CD1c-positive myeloid dendritic cell (primary cell): Measurements from ENCODE around the gene LMNA.
"Not testable (repeated sequence)": the region's sequence is repeated elsewhere in the genome, so short reads cannot be mapped to it uniquely, and the experiment has no call there.

Experiments
- DNase-seq: peaks from one replicate; pipeline ENCODE4 v3.0.0-alpha.2; 2016; ENCODE audit errors: extremely low spot score

LMNA gene

DNA sequence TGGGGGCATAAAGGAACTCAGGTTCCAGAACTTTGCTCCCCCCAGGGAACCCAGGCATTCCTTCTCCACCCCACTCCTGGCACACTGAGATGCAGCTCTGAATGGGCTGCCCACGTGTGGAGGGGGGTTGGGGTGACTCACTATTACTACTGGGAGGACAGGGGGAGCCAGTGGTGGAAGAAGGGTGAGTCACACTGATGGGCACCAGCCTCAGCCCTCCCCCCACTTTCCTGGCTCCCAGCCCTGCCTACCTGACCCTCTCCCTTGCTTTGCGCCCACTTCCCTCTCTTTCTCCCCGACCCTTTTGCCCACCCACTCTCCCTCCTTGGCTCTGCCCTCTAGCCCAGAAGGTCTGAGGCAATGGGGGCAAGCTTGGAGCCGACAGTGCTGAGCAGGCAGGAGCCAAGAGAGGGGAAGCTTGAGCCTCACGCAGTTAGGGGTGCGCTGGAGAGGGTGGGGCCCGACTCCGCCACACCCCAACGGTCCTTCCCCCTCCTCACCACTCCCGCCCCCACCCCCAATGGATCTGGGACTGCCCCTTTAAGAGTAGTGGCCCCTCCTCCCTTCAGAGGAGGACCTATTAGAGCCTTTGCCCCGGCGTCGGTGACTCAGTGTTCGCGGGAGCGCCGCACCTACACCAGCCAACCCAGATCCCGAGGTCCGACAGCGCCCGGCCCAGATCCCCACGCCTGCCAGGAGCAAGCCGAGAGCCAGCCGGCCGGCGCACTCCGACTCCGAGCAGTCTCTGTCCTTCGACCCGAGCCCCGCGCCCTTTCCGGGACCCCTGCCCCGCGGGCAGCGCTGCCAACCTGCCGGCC lies at the start of gene LMNA:
Gene LMNA (plus strand): TSS at position 611 of the 818 bp plus-strand sequence. CDS start 208 bp downstream, outside the sequence.
- DNase-seq: peak; percentile 92

DNA sequence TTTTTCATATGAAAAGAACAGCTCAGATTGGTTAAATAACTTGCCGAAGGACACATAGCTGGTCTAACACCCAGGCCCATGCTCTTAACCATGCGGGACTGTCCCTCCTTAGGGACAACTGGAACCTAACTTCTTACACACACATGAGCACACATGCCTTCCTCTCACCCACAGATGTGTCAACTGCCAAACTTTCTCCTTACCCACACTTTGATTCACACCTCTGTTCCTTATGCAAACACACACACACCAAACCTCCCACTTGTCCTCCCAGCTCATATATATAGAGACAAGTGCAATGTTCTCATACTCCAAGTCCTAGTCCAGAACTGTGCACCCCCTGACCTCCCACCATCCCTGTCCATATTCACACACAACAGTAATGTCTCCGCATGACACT lies 49.3 kb upstream of the LMNA start:
- no peak for DNase-seq

DNA sequence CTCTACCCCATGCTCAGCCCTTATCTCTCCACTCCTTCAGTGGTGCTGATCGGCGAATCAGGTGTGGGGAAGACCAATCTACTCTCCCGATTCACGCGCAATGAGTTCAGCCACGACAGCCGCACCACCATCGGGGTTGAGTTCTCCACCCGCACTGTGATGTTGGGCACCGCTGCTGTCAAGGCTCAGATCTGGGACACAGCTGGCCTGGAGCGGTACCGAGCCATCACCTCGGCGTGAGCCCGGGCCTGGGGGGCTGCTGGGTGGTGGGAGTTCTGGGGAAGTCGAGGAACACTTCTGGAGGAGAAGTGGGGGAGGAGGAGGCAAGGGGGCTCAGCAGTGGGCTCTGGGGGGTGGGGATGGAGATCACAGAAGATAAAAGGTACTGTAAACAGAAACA lies 48.6 kb upstream of the LMNA start:
- DNase-seq: no peak

DNA sequence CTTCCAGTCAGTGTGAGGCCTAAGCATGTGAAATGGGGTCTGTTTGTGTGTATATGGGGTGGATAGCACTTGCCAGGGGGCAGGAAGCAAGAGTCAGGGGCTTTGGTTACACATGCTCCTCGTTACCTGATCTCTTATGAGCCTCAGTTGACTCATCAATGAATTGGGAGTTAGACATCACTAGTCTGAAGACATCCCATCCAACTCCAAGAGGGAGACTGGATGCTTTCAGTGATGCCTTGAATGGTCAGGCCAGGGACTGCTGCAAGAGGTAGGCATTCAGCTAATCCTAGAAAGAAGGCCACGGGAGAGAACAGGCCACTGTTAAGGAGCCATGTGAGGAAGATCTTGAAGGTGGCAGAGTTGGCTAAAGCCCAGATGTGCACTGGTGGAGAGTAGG lies 47.2 kb upstream of the LMNA start:
- no peak for DNase-seq

DNA sequence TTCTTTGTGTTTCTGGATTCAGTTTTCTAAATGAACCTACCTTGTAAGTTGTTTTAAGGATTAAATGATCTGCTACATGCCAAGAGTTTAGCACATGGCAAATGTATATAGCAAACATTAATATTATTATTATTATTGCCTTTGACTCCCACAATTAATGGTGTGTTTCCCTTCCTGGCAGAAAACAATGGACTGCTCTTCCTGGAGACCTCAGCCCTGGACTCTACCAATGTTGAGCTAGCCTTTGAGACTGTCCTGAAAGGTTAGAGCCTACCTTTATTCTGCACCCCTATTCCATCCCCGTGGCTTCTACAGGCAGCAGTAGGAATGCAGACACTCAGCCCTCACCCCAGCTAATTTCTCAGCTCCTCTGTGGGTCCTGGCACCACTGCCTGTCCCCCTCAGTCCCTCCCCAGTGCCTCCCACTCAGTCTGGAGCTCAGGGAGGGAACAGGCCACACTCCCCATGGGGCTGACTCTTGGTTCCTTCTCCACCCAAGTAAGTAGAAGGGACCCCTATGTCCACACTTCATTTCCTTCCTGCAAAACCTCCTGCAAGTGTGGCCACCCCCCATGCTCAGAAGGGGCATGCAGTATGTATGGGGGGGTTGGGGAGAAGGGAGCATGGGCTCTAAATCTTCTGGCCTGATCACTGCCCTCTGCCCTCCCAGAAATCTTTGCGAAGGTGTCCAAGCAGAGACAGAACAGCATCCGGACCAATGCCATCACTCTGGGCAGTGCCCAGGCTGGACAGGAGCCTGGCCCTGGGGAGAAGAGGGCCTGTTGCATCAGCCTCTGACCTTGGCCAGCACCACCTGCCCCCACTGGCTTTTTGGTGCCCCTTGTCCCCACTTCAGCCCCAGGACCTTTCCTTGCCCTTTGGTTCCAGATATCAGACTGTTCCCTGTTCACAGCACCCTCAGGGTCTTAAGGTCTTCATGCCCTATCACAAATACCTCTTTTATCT lies 44.7 kb upstream of the LMNA start:
- no peak for DNase-seq

DNA sequence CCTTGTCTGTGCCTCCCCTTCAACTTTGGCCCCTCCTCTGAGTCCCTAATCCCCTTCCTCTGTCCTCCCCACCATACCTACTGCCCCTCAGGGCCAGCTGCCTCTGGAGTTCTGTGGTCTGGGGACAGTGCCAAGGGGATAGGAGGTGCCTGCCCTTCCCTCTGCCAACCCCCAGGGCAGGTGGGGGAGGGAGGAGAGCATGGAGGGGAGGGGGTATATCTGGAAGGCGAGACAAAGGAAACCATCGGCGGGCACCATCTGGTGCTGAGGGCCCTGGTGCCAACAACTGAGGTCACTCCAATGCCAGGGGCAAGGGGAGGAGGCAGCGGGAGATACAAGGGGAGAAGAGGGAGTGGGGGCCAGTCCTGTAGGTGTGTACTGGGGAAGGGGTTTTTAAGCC lies 44.0 kb upstream of the LMNA start:
- no peak for DNase-seq

DNA sequence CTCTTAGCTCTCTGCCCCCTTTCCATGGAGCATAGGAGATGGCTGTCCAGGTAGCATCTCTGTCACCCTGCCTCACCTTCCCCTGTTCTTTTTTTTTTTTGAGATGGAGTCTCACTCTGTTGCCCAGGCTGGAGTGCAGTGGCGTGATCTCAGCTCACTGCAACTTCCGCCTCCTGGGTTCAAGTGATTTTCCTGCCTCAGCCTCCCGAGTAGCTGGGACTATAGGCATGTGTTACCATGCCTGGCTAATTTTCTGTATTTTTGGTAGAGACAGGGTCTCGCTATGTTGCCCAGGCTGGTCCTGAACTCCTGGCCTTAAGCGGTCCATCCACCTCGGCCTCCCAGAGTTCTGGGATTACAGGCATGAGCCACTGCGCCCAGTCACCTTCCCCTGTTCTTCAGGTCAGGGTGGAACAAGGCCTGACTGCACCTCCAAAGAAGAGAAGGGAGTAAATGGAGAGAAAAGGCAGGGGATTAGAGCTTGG lies 43.1 kb upstream of the LMNA start:
- DNase-seq: not testable (repeated sequence)

DNA sequence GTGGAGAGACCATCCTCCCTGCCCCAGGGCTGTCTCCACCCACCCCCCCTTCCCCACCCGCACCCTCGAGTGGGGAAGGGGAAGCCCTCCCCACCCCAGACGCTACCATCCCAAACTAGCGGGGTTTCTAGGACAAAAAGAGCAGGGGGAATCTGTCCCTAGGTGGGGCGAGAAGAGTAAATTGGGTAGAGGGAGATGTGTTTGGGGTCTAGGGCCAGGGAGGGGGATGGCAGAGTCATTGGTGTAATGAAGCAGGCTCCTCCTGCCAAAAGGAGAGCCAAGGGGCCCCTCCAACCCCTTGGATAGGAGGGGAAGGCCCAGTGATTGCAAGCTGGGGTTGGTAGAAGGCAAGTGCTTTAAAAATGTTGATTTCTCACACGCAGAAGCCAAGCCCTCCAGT lies 42.3 kb upstream of the LMNA start:
- no peak for DNase-seq

DNA sequence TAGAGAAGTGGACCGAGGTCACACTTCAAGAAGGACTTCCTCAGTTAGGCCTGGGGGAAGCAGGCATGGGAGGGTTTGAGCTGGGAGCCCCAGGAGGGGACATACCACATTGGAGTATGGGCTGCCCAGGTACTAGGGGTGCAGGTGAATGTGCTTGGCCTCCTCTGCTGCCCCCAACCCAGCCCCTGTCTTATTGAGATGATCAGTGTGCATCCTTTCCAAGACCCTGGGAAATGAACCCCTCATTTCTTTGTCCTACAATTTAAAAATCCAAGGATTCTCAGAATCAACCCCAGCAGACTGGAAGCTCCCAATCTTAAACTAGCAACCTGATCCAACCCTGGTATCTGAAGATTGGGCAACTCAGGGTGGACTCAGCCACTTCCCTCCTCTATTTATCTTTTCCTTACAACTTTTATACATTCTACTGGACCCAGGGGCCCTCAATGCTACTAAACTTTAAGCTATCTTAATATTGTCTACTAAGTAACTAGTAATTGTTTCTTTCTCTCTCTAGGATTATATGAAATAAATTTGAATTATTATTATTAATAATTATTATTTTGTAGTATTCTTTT lies 41.3 kb upstream of the LMNA start:
- no peak for DNase-seq

DNA sequence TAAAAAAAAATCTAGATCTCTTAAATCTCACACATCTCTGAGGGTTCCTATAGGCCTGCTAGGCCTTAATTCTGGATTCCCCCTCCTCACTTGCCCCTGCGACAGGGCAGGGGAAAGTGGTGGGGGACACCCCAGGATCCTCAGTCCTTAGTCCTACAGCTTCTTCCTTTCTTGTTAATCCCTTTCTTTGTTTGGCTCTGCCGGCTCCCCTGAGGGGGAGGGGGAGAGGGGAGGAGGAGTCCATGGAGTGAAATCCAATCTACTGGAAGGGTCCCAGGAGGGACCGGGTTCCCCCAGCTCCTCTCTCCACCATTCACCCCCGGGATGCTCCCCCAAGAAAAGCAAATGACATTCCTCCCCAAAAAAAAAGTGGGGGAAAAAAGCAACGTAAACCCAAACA lies 40.8 kb upstream of the LMNA start:
- no peak for DNase-seq

DNA sequence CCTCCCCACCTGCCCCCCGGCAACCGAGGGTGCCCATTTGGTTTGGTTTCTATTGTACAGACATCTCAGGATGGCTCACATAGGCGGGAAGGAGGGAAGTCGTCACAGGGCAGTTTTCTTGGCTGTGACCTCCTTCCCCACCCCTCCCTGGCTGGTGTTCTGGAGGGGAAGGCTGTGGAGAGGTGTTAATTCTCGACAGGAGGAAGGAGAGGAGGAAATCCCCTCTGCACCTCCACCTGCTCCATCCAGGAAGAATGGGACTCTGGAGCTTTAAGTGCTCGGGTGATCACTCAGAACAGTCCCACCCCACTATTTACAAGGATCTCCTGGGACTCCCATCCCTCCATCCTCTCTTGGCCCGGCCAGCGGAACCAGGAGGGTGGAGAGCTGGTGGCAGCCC lies 39.9 kb upstream of the LMNA start:
- no peak for DNase-seq

DNA sequence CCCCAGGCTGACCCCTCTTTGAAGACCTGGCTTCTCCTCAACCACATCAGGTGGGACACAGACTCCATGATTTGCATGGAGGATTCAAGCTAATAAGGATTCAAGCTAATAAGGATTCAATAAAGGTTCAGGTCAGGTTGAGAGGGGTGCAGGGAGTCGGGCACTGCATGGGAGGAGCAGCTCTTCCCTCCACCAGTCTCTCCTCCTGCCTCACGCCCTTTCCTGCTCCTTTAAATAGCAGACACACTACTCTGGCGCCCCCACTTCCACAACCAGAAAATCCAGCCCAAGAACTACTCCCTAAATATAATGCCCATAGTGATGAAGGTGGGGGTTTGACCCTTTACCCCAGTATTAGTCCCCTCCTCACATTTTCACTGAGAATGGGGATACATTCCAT lies 39.3 kb upstream of the LMNA start:
- DNase-seq: no peak

DNA sequence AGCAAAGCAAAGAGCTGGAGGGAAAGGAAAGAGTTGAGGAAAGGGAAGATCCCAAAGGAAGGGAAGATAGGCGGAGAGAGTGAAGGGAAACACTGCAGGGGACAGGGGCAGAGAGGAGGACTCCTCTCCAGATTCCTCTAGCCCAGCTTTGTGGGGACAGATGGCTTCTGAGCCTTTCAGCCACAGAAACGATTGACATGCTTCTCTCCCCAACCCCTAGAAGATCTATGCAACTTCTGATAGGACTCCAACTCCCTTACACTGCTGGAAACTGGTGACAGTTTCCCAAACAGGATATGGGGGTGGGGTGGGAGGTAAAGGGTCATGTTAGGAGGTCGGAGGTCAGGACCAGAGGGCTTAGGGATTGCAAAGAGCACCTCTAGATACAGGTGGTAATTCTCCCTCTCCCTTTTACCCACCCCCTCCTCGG lies 38.7 kb upstream of the LMNA start:
- no peak for DNase-seq

DNA sequence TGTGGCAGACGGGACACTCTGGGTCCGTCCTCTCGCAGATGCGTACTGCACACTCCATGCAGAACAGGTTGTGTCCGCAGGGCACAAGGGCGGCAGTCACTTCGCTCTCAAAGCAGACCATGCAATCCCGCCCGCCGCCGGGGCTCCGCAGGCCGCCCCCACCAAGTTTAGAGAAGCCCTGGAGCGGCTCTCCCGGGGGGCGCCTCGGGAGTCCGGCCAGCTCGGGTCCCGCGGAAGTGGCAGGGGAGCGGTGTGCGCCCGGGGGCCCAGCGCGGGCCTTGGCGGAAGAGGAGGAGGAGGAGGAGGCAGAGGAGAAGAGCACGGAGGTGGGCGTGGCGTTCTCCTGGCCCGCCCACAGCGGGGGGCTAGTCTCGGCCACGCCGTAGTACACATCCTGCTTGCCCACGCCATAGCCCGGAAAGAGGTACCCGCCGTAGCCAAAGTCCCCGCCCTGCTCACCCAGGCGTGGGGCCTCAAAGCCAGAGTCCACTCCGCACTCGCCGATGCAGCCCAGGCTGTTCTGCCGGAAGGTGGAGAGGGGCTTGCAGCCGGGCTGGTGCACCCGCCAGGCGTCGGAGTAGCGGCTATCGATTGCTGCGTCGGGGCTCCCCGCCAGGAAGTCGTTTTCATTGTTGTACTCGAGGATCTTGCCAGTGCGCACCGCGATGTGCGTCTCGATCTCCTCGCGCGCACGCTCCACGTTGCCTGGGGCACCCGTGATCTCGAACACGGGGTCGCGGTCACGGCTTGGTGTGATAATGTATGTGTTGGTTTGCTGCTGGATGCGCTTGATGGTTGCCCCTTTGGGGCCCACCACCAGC lies 37.7 kb upstream of the LMNA start:
- DNase-seq: peak; percentile 25

DNA sequence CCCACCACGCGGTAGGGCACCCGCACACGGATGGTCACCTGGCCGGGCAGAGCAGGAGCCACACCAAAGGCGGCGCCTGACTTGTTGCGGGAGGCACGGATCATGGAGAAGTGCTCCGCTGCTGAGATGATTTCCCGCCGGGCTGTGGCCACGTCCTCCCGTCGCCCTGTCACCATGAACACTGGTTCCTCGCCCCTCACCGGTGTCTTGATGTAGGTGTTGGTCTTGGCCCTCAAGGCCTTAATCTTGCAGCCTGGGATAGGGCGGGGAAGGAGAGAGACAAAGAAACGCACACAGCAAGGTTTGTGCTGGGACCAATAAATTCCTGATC lies 37.1 kb upstream of the LMNA start:
- no peak for DNase-seq

DNA sequence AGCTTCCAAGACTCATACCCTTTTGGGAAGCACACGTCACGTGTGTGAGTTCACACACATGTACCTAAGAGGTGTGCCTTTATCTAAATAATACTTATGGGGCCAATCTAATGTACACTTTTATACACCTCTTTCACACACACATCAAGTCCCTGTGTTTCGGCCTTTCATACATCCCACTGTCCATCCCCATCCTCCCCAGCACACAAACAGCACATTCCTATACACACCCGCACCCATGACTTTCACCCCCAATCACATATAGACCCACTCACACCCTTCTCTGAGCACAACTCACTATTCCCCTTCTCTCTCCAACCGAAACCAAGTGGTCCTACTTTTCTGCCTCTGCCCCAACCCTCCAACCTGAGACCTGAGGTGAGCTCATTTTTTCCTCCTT lies 35.8 kb upstream of the LMNA start:
- DNase-seq: no peak

DNA sequence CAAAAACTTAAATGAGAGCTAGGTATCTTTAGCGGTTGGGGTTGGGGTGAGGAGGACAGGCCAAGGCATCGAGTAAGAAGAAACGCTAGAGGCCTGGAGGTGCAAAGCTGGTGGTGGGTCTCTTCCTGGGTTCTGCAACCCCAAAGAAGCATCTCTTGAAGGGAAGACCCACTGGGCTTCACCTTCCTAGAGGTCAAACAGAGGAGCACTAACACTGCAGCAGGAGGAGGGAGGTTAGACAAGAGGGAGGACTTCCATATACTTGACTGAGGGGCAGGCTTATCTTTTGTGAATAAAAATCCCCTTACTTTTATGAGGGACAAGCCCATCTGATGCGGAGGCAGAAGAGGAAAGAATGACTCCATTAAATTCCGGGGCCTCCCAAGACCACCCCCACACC lies 34.7 kb upstream of the LMNA start:
- no peak for DNase-seq

DNA sequence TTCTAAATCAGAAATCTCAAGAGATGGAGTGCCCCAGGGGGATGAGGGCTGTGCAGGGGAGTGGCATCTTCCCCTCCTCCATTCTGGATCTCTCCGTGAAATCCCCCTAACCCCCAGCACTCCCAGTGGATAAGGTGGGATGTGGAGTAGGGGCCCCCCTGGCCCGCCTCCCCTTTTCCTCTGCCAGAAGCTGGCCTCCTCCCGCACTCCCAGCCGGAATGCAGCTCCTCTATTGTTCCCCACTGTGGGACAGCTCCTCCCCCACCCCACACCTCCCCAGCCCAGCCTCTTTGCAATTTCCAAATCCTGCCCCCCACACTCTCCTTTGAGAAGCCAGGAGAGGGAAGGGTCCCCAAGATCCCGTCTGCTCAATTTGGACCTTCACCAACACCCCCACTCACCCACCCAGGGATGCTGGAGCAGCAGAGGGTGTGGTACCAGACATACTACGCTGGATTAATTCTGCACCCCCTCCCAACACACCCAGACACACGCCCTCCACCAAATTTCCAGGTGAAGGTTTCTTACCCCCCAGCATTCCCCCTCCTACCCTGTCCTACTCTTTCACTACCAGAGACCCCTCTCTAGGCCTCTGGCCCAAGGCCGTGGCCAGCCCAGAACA lies 34.2 kb upstream of the LMNA start:
- DNase-seq: no peak

DNA sequence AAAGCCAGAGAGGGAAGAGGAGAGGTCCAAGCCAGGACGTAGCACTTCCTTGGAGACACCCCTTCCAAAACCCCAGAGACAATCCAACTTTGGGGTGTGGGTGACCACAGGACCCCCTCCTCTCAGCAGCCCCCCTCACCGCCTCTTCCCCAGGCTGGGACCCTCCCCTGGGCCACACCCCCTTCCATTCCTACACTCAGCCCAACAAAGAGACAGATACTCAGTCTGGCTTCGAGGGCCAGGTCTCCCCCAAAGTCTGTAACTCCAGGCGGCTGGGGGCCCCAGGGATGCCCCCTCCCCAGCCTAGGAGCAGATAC lies 33.7 kb upstream of the LMNA start:
- DNase-seq: no peak

DNA sequence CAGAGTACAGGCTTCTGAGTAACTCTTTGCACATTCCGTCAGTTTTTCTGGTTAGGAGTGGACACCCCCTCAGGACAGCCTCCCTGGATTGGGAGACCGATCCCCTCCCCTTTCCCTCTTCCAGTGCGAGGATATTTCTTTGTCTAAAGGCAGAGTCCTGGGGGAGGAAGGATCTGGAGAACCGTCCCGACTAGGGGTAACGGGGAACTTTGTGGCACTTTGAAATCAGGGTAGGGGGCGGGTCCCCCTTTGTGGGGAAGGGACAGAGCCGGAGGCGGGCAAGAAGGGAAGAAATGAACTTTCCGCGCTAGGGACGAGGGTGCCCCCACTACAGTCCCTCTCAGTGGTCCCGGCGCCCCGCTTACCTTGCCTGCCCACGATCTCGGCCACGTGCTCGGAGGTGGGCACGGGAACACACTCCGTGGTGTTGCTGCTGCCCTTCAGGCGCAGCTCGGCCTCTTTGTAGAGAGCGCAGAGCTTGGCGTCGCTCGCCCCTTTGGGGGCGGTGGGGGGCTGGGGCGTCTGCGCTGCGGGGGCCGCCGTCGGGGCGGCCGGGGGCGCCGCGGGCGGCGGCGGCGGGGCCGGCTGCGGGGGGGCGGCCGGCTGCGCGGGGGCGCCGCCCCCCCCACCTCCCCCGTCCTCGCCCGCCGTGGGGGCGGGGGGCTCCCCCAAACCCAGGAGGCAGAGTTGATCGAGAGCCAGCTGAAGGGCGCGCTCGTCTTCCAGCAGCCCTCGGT lies 33.2 kb upstream of the LMNA start:
- no peak for DNase-seq

DNA sequence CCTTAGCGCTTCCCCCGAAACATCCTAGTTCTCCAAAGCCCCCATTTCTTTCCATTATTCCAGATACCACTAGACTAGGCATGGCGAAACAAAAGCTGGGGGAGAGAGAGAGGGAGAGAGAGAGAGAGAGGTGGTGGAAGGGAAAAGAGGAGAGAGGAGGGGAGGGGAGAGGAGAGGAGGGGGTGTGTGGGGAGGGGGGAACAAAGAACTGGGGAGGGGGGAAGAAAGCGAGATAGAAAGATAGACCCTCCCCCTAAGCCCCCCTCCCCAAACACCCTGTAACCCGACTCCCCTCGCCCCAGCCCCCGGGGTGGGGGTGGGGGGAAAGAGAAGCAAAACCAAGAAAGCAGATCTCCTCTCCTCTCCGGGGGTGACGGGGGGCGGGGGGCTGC lies 32.6 kb upstream of the LMNA start:
- DNase-seq: no peak
